ENCODE measurements around the gene MED15. TPM values are rescaled to one million over a fixed set of nuclear protein-coding genes. Genes with fewer than 3 reads are reported as not detected.
"Not testable (repeated sequence)": the region's sequence is repeated elsewhere in the genome, so short reads cannot be mapped to it uniquely, and the experiment has no call there.

Gene MED15
- polyA plus RNA-seq, 2 of the 4 experiments (the other 2 are of a cell fraction) = 10.7 to 29.7 TPM

DNA sequence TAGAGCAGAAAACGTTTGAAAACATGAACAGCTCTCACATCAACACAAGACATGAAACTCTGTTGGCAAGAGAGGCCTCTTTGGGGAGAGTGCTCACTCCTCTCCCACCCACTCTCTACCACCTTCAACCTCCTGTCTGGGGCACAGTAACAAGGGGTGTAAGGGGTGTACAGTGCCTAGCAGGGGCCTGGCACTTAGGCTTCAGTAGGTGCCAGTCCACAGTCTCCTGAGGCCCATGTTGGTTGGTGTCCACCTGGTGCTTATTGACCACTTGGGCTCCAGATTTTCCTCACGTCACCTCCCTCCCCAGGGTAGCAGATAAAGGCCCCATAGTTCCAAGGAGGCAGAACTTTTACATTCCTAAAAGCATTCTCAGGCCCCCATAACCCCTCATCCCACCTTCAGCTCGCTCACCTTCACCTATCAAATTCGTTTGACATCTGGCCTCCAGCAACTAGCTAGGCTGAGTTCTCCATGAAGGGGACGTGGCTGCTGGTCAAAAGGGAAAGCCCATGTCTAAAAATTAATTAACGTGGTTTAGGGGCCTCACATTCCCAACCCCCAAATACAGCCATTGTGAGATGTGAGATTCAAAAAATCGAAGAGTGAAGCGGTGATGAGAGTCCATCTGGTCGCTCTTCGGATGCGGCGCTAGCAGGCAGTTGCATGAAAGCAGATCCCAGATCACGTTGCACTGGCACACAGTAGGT is 712 bp upstream of the MED15 start:
- ChIA-PET CTCF (interaction anchor here (0.9 to 2.2 kb wide), 5 partner anchors 8 to 24 kb away, joined by 3 to 7 read pairs (median 4); no protein-coding TSS in a partner anchor), POLR2A (interaction anchor here (3.3 kb wide), 1 partner anchor 24 kb away, joined by 20 read pairs; no protein-coding TSS in a partner anchor)

DNA sequence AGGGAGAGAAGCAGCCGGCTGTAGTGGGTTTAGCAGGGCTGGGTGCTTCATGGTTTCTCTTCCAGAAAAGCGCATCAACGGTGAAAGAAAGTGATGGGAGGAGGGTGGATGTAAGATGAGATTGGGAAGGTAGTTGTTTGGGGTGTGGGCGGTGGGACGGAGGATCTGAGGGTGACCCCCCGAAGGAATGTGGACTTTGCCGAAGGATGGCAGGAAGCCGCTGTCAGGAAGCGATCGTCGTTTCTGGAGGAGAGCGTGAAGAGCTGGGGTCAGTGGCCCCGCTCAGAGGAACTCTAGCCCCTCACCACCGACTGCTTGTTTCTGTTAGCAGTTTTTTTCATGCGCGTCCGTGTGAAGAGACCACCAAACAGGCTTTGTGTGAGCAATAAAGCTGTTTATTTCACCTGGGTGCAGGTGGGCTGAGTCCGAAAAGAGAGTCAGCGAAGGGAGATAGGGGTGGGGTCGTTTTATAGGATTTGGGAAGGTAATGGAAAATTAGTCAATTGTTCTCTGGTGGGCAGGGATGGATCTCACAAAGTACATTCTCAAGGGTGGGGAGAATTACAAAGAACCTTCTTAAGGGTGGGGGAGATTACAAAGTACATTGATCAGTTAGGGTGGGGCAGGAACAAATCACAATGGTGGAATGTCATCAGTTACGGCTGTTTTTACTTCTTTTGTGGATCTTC is 801 bp downstream of the MED15 start:
- Histone ChIP-seq H3K4me2 (peak overlapping the region; percentile 99), H3K27ac (peak overlapping the region; percentile 95 to 98), H3K4me3 (peak overlapping the region; percentile 85), H3K4me1 (peaks cover 55% of the 10 kb centered on the region)
- not testable (repeated sequence) for H3K9me3 ChIP-seq; FAIRE-seq; DNase-seq (ENCODE audit: low read depth in 1 of 2, low spot score in 1 of 2); ATAC-seq
- ChIA-PET POLR2A (interaction anchor here (0.6 to 3.3 kb wide), 4 partner anchors 11 to 63 kb away, joined by 3 to 20 read pairs (median 4); no protein-coding TSS in a partner anchor), CTCF (interaction anchor here (0.9 to 2.2 kb wide), 6 partner anchors 11 to 52 kb away, joined by 3 to 9 read pairs (median 4); no protein-coding TSS in a partner anchor)
- 7% methylated on average over 21 of the region's 21 CpGs for WGBS (ENCODE audit: missing lambda C conversion rate)

More for the DNA sequence above, 712 bp upstream of the MED15 start:
- FAIRE-seq (no peak), DNase-seq (ENCODE audit: low read depth in 1 of 2, low spot score in 1 of 2) (no peak), ATAC-seq (no peak; a peak in 1 of 6 replicates)
- TF ChIP-seq EP300 (IDR thresholded peaks at IDR 0.05) (no peak), JUNB (IDR thresholded peaks at IDR 0.05) (no peak), HEYL (CRISPR knock-in tag; IDR thresholded peaks at IDR 0.05) (no peak), ESRRA (IDR thresholded peaks at IDR 0.05; ENCODE audit: borderline replicate concordance, low read length) (no peak), CBX2 (IDR thresholded peaks at IDR 0.05; ENCODE audit: borderline replicate concordance, low read depth) (no peak), CHD2 (IDR thresholded peaks at IDR 0.05; ENCODE audit: low read length, partially characterized antibody) (no peak), SREBF2 (IDR thresholded peaks at IDR 0.05) (no peak), KDM5A (IDR thresholded peaks at IDR 0.05) (no peak), RFX5 (IDR thresholded peaks at IDR 0.05) (no peak), RAD21 (conservative IDR thresholded peaks at IDR 0.05 in 1 of 2, IDR thresholded peaks at IDR 0.05 in 1 of 2) (no peak), RNF2 (IDR thresholded peaks at IDR 0.05; ENCODE audit: borderline replicate concordance, low read depth) (no peak), RARB (CRISPR knock-in tag; IDR thresholded peaks at IDR 0.05) (no peak), CEBPB (IDR thresholded peaks at IDR 0.05) (no peak), FOSL2 (IDR thresholded peaks at IDR 0.05) (no peak), FOSL2 (CRISPR knock-in tag; IDR thresholded peaks at IDR 0.05) (no peak), HOXB5 (CRISPR knock-in tag; IDR thresholded peaks at IDR 0.05) (no peak)
- TF ChIP-seq, protein P1, sequence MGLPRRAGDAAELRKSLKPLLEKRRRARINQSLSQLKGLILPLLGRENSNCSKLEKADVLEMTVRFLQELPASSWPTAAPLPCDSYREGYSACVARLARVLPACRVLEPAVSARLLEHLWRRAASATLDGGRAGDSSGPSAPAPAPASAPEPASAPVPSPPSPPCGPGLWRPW (IDR thresholded peaks at IDR 0.05) = no peak
- TF ChIP-seq, protein P2, sequence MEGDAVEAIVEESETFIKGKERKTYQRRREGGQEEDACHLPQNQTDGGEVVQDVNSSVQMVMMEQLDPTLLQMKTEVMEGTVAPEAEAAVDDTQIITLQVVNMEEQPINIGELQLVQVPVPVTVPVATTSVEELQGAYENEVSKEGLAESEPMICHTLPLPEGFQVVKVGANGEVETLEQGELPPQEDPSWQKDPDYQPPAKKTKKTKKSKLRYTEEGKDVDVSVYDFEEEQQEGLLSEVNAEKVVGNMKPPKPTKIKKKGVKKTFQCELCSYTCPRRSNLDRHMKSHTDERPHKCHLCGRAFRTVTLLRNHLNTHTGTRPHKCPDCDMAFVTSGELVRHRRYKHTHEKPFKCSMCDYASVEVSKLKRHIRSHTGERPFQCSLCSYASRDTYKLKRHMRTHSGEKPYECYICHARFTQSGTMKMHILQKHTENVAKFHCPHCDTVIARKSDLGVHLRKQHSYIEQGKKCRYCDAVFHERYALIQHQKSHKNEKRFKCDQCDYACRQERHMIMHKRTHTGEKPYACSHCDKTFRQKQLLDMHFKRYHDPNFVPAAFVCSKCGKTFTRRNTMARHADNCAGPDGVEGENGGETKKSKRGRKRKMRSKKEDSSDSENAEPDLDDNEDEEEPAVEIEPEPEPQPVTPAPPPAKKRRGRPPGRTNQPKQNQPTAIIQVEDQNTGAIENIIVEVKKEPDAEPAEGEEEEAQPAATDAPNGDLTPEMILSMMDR (IDR thresholded peaks at IDR 0.05) = no peak
- TF ChIP-seq, protein P3, sequence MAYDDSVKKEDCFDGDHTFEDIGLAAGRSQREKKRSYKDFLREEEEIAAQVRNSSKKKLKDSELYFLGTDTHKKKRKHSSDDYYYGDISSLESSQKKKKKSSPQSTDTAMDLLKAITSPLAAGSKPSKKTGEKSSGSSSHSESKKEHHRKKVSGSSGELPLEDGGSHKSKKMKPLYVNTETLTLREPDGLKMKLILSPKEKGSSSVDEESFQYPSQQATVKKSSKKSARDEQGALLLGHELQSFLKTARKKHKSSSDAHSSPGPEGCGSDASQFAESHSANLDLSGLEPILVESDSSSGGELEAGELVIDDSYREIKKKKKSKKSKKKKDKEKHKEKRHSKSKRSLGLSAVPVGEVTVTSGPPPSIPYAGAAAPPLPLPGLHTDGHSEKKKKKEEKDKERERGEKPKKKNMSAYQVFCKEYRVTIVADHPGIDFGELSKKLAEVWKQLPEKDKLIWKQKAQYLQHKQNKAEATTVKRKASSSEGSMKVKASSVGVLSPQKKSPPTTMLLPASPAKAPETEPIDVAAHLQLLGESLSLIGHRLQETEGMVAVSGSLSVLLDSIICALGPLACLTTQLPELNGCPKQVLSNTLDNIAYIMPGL (CRISPR knock-in tag; IDR thresholded peaks at IDR 0.05; ENCODE audit: borderline replicate concordance) = no peak
- TF ChIP-seq, protein P4, sequence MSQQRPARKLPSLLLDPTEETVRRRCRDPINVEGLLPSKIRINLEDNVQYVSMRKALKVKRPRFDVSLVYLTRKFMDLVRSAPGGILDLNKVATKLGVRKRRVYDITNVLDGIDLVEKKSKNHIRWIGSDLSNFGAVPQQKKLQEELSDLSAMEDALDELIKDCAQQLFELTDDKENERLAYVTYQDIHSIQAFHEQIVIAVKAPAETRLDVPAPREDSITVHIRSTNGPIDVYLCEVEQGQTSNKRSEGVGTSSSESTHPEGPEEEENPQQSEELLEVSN (IDR thresholded peaks at IDR 0.05; ENCODE audit: borderline replicate concordance, low read depth) = no peak
- 64% methylated on average over 13 of the region's 13 CpGs for WGBS (ENCODE audit: missing lambda C conversion rate)
- H3K4me1 ChIP-seq = peaks cover 47% of the 10 kb centered on the region
- peak overlapping the region; percentile 95 to 98 for H3K27ac ChIP-seq
- H3K9me3 ChIP-seq = no peaks in the 10 kb centered on the region
- H3K4me2 ChIP-seq = peak overlapping the region; percentile 86
- peak overlapping the region; percentile 85 for H3K4me3 ChIP-seq

All from A549 (cell line).